HS-5 (cell line): ENCODE results near the gene ZXDC.

Source experiments
- DNase-seq: peaks from one replicate; pipeline ENCODE4 v3.0.0-alpha.2; 2012; ENCODE audit warnings: low read depth

The ZXDC gene

DNA sequence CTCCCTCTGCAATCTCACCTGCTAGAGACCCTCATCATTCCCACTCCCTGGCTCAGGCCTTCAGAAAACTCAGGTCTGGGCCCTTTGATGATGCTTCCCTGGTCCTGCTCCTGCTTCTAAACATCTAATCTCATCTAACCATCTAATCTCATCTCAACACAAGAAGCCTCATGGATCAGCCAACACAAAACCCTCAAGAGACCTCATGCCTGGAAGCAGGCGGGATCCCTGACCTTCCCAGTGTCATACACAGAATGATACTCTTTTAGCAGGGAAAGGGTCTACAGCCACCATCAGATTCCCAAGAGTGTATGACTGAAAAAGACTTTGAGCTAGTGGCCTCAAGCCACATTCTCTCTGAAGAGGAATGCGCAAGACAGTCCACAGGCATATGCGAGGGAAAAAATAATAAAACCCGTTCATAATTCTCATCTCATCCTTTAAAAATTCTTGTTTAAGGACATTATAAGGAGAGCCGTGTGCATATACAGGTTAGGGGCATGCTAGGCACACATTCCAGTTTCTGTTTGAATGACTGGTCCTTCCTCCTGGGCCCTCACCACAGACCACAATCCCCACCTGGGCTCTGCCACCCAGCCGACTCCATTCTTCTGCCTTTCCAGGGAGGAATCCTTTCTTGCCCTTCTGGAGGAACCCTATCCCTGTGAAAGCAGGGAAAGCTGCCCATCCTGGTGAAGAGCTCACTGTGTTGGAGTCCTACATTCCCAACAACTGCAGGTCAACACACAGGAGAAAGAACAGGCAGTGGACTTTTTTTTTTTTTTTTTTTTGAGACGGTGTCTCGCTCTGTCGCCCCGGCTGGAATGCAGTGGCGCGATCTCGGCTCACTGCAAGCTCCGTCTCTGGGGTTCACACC lies 2.2 kb downstream of the ZXDC start:
- DNase-seq = no peak

- peak; percentile 82 for DNase-seq
Measured at GRCh38 chr3:126472277-126473006, 3.2 kb downstream of the ZXDC start.

DNA sequence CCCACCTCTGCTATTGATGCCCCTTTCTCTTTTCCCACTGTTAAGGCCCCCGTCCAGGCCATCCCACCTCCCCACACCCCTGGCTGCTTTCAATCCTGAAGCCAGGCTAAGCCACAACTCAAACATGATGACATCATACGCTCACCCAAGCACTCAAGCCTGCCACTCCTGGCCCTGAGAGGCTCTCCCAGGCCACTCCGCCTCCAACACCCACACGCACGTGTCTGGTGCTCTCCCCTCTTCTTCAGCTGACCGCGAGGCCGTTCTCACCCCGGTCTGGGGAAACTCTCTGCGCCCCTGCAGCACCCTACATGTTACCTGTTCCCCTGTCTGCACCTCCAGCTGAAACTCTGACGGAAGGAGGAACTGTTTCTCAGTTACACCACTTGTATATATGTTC lies 6.2 kb downstream of the ZXDC start:
- DNase-seq = no peak

GRCh38 chr3:126468028-126468891 lies 7.4 kb downstream of the ZXDC start:
- no peak for DNase-seq

DNA sequence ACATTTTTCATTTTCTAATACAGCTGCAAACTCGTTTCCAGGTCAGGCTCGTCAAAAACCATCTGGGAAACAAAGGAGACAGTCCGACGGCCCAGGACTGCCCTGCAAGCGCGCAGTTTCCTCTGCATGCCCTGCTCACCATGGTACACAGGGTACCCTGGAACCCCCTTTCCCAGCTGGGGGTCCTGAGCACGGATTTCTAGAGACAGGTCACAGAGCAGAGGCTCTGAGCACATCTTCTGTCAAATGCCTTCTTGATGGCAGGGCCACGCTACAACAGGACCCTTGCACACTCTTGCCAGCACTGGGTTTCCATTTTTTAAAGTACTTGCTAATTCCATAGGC lies 8.1 kb downstream of the ZXDC start:
- no peak for DNase-seq

- DNase-seq = no peak
Measured at GRCh38 chr3:126466886-126467610, 8.6 kb downstream of the ZXDC start.

DNA sequence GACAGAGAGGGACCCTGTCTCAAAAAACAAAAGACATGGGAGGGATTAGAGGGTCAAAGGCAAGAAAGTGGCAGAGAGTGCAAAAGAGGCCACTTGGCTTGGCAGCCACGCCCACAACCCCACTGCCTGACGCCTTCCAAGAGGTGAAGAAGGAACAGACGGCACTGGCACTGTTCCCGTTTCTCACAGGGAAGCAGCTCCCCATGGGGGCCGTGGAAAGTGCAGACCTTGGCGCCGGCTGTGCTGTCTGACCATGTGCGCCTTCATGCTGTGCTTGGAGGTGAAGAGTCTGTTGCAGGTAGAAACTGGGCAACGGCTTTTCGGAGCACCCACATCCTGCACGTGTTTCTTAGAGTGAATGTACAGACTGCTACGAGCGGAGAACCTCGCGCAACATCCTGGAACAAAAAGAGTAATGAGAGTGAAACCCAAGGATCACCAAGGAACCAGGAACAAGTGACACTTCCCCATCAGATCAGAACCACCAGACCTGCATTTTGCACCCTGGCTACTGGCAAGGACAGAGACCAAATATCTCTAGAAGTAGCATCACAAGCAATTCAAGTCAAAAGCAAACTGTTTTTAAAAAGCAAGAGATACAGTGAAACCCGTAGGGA lies 9.7 kb downstream of the ZXDC start:
- DNase-seq = no peak

DNA sequence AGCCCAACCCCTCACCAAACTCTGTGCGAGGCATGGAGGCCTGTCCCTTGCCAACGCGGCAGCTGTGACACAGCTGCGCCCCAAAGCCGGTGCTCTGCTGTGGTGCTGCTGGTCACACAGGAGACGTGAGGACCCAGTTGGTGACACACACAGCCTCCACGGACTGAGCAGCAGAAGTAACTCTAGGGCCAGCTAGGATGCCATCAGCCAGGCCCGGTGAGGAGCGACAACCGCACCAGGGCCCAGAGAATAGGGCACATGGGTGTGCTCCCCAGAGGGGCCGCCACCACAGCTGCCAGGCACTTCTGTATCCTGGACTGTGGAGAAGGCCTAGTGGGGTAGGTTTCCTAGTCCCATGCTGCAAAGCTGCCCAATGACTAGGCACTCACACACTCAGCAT lies 10.7 kb downstream of the ZXDC start:
- no peak for DNase-seq

- DNase-seq = no peak
Measured at GRCh38 chr3:126464494-126464893, 11.2 kb downstream of the ZXDC start.

- no peak for DNase-seq
Measured at GRCh38 chr3:126464093-126464492, 11.6 kb downstream of the ZXDC start.

GRCh38 chr3:126463521-126463920 lies 12.2 kb downstream of the ZXDC start:
- DNase-seq = no peak

- no peak for DNase-seq
Measured at GRCh38 chr3:126461450-126462070, 14.1 kb downstream of the ZXDC start.

DNA sequence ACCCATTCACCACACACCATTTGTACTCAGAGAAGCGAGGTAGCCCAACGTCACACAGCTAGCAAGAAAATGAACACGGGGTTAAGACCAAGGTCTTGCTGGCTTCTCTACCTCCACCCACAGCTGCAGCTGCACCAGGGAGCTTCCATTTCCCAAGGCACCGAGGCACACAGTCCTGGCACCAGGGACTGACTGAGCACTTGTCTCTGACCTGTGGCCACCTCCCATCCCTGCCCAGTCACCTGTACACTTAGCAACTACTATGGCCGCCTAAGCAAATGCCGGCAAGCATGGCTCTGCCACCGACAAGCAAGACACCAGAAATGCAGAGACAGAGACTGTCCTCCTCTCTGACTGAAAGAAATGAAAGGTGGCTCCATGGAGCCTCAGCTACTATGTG lies 15.3 kb downstream of the ZXDC start:
- no peak for DNase-seq

DNA sequence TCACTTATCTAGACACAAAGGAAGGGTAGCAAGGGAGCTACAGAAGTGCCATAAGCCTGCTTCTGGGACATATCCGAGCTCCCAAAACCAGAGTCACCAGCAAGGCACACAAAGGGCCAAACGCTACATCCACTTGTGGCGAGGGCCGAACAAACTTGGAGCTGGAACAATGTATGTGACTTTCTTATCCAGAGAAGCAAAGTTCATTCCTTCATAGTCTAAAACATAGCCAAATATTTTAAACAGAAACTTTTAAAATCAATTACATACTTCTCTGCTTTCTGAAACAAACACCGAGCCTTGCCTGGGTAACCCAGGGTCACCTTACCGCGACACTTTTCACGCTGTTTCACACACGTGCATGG lies 15.9 kb downstream of the ZXDC start:
- no peak for DNase-seq

GRCh38 chr3:126459111-126459762 lies 16.5 kb downstream of the ZXDC start:
- DNase-seq = no peak

DNA sequence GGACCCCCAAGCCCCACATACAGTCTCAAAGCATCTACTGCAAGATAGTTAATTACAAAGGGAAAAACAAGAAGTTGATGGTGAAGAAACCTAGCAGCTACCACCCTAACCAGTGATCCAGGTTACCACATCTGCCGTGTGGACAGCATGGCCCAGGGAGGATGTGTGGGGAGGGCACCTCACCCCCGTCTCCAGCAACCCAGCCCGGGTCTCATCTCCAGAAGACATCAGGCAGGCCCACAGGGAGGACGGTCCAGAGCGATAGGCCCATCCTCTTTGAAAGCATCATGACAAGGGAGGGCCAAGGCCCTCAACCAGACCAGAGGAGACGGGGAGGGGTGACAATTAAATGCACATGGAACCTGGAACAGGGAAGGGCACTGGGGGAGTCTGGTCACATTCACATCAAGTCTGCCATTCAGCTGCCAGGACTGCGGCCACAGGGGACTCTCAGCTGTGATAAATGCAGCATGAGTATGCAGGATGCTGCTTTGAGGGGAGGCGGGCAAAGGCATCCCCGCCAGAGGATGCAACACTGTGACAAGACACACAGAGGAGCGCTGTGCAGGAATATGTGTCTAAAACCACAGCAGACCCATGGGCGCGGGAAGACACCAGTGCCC lies 18.8 kb downstream of the ZXDC start:
- DNase-seq = no peak

GRCh38 chr3:126456211-126456610 lies 19.5 kb downstream of the ZXDC start:
- no peak for DNase-seq

GRCh38 chr3:126454437-126455198 lies 21.1 kb downstream of the ZXDC start:
- no peak for DNase-seq

DNA sequence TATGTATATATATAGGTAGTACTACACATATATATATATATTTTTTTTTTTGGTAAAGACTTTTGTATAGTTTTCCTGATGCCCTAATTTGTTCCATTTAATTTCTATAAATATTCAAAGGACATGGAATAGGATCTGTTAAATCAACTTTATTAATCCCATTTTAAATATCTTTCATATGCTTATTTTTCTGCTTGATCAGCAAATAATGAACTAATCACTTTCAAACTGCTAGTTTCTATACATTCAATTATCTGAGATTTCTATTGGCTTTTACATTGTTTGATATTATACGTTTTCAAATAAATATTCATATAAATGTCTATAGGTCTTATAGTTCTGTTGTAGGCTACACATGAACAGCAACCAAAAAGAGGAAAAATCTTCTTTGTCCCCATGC lies 21.7 kb downstream of the ZXDC start:
- DNase-seq = no peak
